HEK293 (cell line): ENCODE measurements around the gene TMEM200A.

Experiments
- CTCF ChIA-PET: fragments of 350-600 bp; formaldehyde crosslinking; extraction: SDS; loops from one replicate; lab custom pipeline; 2021; ENCODE audit warnings: antibody characterized with exemption; lab: Yijun Ruan, JAX
- POLR2A ChIA-PET: fragments of 300-600 bp; formaldehyde crosslinking; extraction: SDS; loops from one replicate; lab custom pipeline; 2020; ENCODE audit warnings: antibody characterized with exemption, inconsistent platforms; lab: Yijun Ruan, JAX
- H3K27ac ChIP-seq: fragments of 200-500 bp; sonication (Bioruptor generic); 2 replicates; pipeline ENCODE4 v1.5.1; 2014; ENCODE audit warnings: low read depth, low read length, control low read depth, inconsistent platforms; ENCODE audit errors: extremely low read depth
- H3K36me3 ChIP-seq, 2 experiments: fragments of 200-500 bp in 1 of 2; sonication (Bioruptor generic) in 1 of 2; 1 replicate in 1 of 2; 2 replicates in 1 of 2; pipeline ENCODE4 v1.5.1; 2014 to 2017; ENCODE audit warnings: inconsistent platforms in 2 of 2, low read length in 2 of 2; ENCODE audit not compliant: control insufficient read depth in 2 of 2, insufficient read depth in 1 of 2
- H3K4me1 ChIP-seq: fragments of 200-500 bp; sonication (Bioruptor generic); 2 replicates; pipeline ENCODE4 v1.5.1; 2014; ENCODE audit warnings: mild to moderate bottlenecking, low read length, inconsistent platforms; ENCODE audit not compliant: control insufficient read depth, insufficient read depth
- H3K4me3 ChIP-seq: 2 replicates; pipeline ENCODE4 v1.5.1; 2011; ENCODE audit warnings: low read depth, mild to moderate bottlenecking, control low read depth, low read length, moderate library complexity
- H3K9me3 ChIP-seq: fragments of 200-500 bp; sonication (Bioruptor generic); 2 replicates; pipeline ENCODE4 v1.5.1; 2014; ENCODE audit warnings: low read depth, low read length, inconsistent platforms; ENCODE audit not compliant: control insufficient read depth, insufficient read depth
- BCL11A ChIP-seq: fragments of 450-650 bp; formaldehyde crosslinking; IDR thresholded peaks from 2 replicates; pipeline ENCODE4 v1.5.1; 2016; ENCODE audit warnings: low read depth, missing biosample characterization, missing genetic modification characterization
- GLI4 ChIP-seq: fragments of 450-650 bp; formaldehyde crosslinking; IDR thresholded peaks from 2 replicates; pipeline ENCODE4 v1.5.1; 2016; ENCODE audit warnings: missing biosample characterization, missing genetic modification characterization
- ZBTB17 ChIP-seq: fragments of 450-650 bp; formaldehyde crosslinking; IDR thresholded peaks from 2 replicates; pipeline ENCODE4 v1.5.1; 2016; ENCODE audit warnings: missing biosample characterization, missing genetic modification characterization
- ZEB2 ChIP-seq: fragments of 450-650 bp; formaldehyde crosslinking; IDR thresholded peaks from 2 replicates; pipeline ENCODE4 v1.5.1; 2016; ENCODE audit warnings: missing biosample characterization, missing genetic modification characterization
- ZNF138 ChIP-seq: fragments of 450-650 bp; formaldehyde crosslinking; IDR thresholded peaks from 2 replicates; pipeline ENCODE4 v1.5.1; 2016; ENCODE audit warnings: missing biosample characterization, missing genetic modification characterization, borderline replicate concordance
- ZNF155 ChIP-seq: fragments of 450-650 bp; formaldehyde crosslinking; IDR thresholded peaks from 2 replicates; pipeline ENCODE4 v1.5.1; 2016; ENCODE audit warnings: missing biosample characterization, missing genetic modification characterization
- ZNF157 ChIP-seq: fragments of 450-650 bp; formaldehyde crosslinking; IDR thresholded peaks from 2 replicates; pipeline ENCODE4 v1.5.1; 2016; ENCODE audit warnings: missing biosample characterization, missing genetic modification characterization
- ZNF175 ChIP-seq: fragments of 450-650 bp; formaldehyde crosslinking; IDR thresholded peaks from 2 replicates; pipeline ENCODE4 v1.5.1; 2016; ENCODE audit warnings: missing biosample characterization, missing genetic modification characterization
- ZNF184 ChIP-seq: fragments of 450-650 bp; IDR thresholded peaks from 2 replicates; pipeline ENCODE4 v1.5.1; 2018; ENCODE audit warnings: missing biosample characterization, mild to moderate bottlenecking, missing genetic modification characterization
- ZNF2 ChIP-seq: fragments of 450-650 bp; formaldehyde crosslinking; IDR thresholded peaks from 2 replicates; pipeline ENCODE4 v1.5.1; 2016; ENCODE audit warnings: missing biosample characterization, missing genetic modification characterization
- ZNF521 ChIP-seq: fragments of 450-650 bp; formaldehyde crosslinking; IDR thresholded peaks from 2 replicates; pipeline ENCODE4 v1.5.1; 2017; ENCODE audit warnings: missing biosample characterization, mild to moderate bottlenecking, missing genetic modification characterization
- ZNF571 ChIP-seq: fragments of 450-650 bp; formaldehyde crosslinking; IDR thresholded peaks from 2 replicates; pipeline ENCODE4 v1.5.0; 2017; ENCODE audit warnings: missing biosample characterization, missing genetic modification characterization
- ZNF610 ChIP-seq: fragments of 450-650 bp; formaldehyde crosslinking; IDR thresholded peaks from 2 replicates; pipeline ENCODE4 v1.5.1; 2016; ENCODE audit warnings: missing biosample characterization, missing genetic modification characterization, borderline replicate concordance
- ZNF621 ChIP-seq: fragments of 450-650 bp; formaldehyde crosslinking; IDR thresholded peaks from 2 replicates; pipeline ENCODE4 v1.5.1; 2017; ENCODE audit warnings: missing biosample characterization, missing genetic modification characterization
- ZNF629 ChIP-seq: fragments of 450-650 bp; formaldehyde crosslinking; IDR thresholded peaks from 2 replicates; pipeline ENCODE4 v1.5.1; 2017; ENCODE audit warnings: missing biosample characterization, missing genetic modification characterization
- ZNF670 ChIP-seq: fragments of 450-650 bp; formaldehyde crosslinking; IDR thresholded peaks from 2 replicates; pipeline ENCODE4 v1.5.1; 2016; ENCODE audit warnings: missing biosample characterization, missing genetic modification characterization, low read depth
- ZNF791 ChIP-seq: fragments of 450-650 bp; formaldehyde crosslinking; IDR thresholded peaks from 2 replicates; pipeline ENCODE4 v1.5.1; 2016; ENCODE audit warnings: missing biosample characterization, missing genetic modification characterization
- ZNF792 ChIP-seq: fragments of 450-650 bp; formaldehyde crosslinking; IDR thresholded peaks from 2 replicates; pipeline ENCODE4 v1.5.1; 2016; ENCODE audit warnings: missing biosample characterization, missing genetic modification characterization
- TF ChIP-seq, protein P1 (sequence below): fragments of 450-650 bp; IDR thresholded peaks from 2 replicates; pipeline ENCODE4 v1.5.1; 2018; ENCODE audit warnings: missing biosample characterization, mild to moderate bottlenecking, missing genetic modification characterization
- TF ChIP-seq, protein P2 (sequence below): fragments of 450-650 bp; IDR thresholded peaks from 2 replicates; pipeline ENCODE4 v1.5.1; 2018; ENCODE audit warnings: missing biosample characterization, missing genetic modification characterization
- TF ChIP-seq, protein P3 (sequence below): sonication (generic); formaldehyde crosslinking; IDR thresholded peaks from 2 replicates; pipeline ENCODE4 v1.8.1; 2022; ENCODE audit warnings: mild to moderate bottlenecking, moderate library complexity, missing genetic modification reagents
- TF ChIP-seq, protein P4 (sequence below): fragments of 450-650 bp; formaldehyde crosslinking; IDR thresholded peaks from 2 replicates; pipeline ENCODE4 v1.5.1; 2016; ENCODE audit warnings: missing biosample characterization, missing genetic modification characterization
- TF ChIP-seq, protein P5 (sequence below): fragments of 450-650 bp; formaldehyde crosslinking; IDR thresholded peaks from 2 replicates; pipeline ENCODE4 v1.5.1; 2016; ENCODE audit warnings: missing biosample characterization, missing genetic modification characterization
- TF ChIP-seq, protein P6 (sequence below): fragments of 450-650 bp; formaldehyde crosslinking; IDR thresholded peaks from 2 replicates; pipeline ENCODE4 v1.5.1; 2017; ENCODE audit warnings: missing biosample characterization, missing genetic modification characterization
- TF ChIP-seq, protein P7 (sequence below): fragments of 450-650 bp; formaldehyde crosslinking; IDR thresholded peaks from 2 replicates; pipeline ENCODE4 v1.5.1; 2016; ENCODE audit warnings: missing biosample characterization, missing genetic modification characterization

Gene TMEM200A

DNA sequence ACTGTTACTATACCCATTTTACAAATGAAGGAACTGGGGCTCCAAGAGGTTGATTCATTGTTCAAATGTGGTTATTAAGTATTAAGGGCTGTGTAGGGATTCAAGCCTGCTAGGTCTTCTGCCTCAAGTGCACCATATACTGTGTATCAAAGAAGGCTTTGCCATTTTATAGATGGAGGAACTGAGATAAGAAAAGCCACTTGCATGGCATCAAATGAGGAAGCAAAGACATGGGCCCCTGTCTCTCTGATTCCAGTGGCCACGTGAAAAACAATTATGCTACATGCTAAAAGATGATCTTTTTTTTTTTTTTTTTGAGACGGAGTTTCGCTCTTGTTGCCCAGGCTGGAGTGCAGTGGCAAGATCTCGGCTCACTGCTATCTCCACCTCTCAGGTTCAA lies 67.0 kb downstream of the TMEM200A start (continued):
- no peak for TF ChIP-seq ZNF175 (tag by site-specific recombination)
- TF ChIP-seq ZNF184 (tag by site-specific recombination): no peak
- TF ChIP-seq ZNF138: no peak
- no peak for TF ChIP-seq ZNF571 (tag by site-specific recombination)
- TF ChIP-seq ZBTB17 (tag by site-specific recombination): no peak
- no peak for TF ChIP-seq BCL11A (tag by site-specific recombination)
- TF ChIP-seq, protein P1, sequence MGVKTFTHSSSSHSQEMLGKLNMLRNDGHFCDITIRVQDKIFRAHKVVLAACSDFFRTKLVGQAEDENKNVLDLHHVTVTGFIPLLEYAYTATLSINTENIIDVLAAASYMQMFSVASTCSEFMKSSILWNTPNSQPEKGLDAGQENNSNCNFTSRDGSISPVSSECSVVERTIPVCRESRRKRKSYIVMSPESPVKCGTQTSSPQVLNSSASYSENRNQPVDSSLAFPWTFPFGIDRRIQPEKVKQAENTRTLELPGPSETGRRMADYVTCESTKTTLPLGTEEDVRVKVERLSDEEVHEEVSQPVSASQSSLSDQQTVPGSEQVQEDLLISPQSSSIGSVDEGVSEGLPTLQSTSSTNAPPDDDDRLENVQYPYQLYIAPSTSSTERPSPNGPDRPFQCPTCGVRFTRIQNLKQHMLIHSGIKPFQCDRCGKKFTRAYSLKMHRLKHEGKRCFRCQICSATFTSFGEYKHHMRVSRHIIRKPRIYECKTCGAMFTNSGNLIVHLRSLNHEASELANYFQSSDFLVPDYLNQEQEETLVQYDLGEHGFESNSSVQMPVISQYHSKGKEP (tag by site-specific recombination): no peak
- TF ChIP-seq ZNF670 (tag by site-specific recombination): no peak
- no peak for TF ChIP-seq ZNF792 (tag by site-specific recombination)

DNA sequence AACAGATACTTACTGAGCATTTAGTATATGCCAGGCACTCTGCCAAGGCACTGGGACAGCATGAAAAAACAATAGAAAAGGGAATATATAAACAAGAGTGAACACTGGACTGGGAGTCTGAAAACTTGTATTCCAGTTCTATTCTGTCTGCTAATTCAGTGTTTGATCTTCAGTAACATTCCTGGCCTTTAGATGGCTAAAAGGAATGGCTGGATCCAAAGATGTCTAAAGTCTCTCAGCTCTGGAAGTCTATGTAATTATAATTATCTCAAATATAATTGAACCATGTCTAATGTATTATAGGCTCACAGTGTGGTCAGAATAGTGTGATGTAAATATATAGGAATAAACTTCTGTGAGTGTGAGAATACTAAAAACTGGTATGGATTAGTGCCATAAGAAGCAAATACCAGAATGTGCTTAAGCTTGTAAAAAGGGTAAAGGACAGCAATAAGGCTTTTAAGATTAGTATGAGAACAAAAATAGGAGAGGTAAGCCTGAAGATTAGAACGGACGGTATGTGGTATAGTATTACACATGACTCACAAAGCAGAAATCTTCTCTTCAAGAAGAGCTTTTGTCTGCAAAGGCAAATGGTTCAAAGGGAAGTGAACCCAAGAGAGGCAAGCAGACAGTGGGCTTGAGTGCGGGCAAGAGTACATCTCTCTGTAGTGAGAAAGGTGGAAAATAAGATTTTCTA lies 68.5 kb downstream of the TMEM200A start:
- H3K27ac ChIP-seq: no peak overlapping the region
- ChIA-PET CTCF (interaction anchor here (0.6 to 1.1 kb wide), 2 partner anchors 312 to 439 kb away, joined by 3 to 4 read pairs; no protein-coding TSS in a partner anchor), POLR2A (no interaction called here)
- H3K9me3 ChIP-seq: no peaks in the 10 kb centered on the region
- no peak overlapping the region for H3K4me3 ChIP-seq
- no peaks in the 10 kb centered on the region for H3K36me3 ChIP-seq
- H3K4me1 ChIP-seq: no peaks in the 10 kb centered on the region; the same call in 1 of the 2 replicates
- TF ChIP-seq, protein P2, sequence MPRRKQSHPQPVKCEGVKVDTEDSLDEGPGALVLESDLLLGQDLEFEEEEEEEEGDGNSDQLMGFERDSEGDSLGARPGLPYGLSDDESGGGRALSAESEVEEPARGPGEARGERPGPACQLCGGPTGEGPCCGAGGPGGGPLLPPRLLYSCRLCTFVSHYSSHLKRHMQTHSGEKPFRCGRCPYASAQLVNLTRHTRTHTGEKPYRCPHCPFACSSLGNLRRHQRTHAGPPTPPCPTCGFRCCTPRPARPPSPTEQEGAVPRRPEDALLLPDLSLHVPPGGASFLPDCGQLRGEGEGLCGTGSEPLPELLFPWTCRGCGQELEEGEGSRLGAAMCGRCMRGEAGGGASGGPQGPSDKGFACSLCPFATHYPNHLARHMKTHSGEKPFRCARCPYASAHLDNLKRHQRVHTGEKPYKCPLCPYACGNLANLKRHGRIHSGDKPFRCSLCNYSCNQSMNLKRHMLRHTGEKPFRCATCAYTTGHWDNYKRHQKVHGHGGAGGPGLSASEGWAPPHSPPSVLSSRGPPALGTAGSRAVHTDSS: no peak
- TF ChIP-seq ZNF521 (tag by site-specific recombination) (no peak), ZNF2 (no peak), ZNF629 (tag by site-specific recombination) (no peak), ZNF157 (no peak), GLI4 (tag by site-specific recombination) (no peak), ZNF610 (tag by site-specific recombination) (no peak), ZNF791 (tag by site-specific recombination) (no peak), ZNF155 (tag by site-specific recombination) (no peak), ZEB2 (tag by site-specific recombination) (no peak), ZNF621 (no peak)
- TF ChIP-seq, protein P3, sequence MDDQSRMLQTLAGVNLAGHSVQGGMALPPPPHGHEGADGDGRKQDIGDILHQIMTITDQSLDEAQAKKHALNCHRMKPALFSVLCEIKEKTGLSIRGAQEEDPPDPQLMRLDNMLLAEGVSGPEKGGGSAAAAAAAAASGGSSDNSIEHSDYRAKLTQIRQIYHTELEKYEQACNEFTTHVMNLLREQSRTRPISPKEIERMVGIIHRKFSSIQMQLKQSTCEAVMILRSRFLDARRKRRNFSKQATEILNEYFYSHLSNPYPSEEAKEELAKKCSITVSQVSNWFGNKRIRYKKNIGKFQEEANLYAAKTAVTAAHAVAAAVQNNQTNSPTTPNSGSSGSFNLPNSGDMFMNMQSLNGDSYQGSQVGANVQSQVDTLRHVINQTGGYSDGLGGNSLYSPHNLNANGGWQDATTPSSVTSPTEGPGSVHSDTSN (CRISPR knock-in tag): no peak
- TF ChIP-seq, protein P4, sequence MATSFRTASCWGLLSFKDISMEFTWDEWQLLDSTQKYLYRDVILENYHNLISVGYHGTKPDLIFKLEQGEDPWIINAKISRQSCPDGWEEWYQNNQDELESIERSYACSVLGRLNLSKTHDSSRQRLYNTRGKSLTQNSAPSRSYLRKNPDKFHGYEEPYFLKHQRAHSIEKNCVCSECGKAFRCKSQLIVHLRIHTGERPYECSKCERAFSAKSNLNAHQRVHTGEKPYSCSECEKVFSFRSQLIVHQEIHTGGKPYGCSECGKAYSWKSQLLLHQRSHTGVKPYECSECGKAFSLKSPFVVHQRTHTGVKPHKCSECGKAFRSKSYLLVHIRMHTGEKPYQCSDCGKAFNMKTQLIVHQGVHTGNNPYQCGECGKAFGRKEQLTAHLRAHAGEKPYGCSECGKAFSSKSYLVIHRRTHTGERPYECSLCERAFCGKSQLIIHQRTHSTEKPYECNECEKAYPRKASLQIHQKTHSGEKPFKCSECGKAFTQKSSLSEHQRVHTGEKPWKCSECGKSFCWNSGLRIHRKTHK: no peak
- TF ChIP-seq, protein P5, sequence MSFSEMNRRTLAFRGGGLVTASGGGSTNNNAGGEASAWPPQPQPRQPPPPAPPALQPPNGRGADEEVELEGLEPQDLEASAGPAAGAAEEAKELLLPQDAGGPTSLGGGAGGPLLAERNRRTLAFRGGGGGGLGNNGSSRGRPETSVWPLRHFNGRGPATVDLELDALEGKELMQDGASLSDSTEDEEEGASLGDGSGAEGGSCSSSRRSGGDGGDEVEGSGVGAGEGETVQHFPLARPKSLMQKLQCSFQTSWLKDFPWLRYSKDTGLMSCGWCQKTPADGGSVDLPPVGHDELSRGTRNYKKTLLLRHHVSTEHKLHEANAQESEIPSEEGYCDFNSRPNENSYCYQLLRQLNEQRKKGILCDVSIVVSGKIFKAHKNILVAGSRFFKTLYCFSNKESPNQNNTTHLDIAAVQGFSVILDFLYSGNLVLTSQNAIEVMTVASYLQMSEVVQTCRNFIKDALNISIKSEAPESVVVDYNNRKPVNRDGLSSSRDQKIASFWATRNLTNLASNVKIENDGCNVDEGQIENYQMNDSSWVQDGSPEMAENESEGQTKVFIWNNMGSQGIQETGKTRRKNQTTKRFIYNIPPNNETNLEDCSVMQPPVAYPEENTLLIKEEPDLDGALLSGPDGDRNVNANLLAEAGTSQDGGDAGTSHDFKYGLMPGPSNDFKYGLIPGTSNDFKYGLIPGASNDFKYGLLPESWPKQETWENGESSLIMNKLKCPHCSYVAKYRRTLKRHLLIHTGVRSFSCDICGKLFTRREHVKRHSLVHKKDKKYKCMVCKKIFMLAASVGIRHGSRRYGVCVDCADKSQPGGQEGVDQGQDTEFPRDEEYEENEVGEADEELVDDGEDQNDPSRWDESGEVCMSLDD (tag by site-specific recombination): no peak
- TF ChIP-seq, protein P6, sequence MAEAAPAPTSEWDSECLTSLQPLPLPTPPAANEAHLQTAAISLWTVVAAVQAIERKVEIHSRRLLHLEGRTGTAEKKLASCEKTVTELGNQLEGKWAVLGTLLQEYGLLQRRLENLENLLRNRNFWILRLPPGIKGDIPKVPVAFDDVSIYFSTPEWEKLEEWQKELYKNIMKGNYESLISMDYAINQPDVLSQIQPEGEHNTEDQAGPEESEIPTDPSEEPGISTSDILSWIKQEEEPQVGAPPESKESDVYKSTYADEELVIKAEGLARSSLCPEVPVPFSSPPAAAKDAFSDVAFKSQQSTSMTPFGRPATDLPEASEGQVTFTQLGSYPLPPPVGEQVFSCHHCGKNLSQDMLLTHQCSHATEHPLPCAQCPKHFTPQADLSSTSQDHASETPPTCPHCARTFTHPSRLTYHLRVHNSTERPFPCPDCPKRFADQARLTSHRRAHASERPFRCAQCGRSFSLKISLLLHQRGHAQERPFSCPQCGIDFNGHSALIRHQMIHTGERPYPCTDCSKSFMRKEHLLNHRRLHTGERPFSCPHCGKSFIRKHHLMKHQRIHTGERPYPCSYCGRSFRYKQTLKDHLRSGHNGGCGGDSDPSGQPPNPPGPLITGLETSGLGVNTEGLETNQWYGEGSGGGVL (tag by site-specific recombination): no peak
- TF ChIP-seq, protein P7, sequence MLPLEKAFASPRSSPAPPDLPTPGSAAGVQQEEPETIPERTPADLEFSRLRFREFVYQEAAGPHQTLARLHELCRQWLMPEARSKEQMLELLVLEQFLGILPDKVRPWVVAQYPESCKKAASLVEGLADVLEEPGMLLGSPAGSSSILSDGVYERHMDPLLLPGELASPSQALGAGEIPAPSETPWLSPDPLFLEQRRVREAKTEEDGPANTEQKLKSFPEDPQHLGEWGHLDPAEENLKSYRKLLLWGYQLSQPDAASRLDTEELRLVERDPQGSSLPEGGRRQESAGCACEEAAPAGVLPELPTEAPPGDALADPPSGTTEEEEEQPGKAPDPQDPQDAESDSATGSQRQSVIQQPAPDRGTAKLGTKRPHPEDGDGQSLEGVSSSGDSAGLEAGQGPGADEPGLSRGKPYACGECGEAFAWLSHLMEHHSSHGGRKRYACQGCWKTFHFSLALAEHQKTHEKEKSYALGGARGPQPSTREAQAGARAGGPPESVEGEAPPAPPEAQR (tag by site-specific recombination): no peak
